GM23338 (cell line): Measurements from ENCODE around the gene HCN2. TPM values are rescaled to one million over a fixed set of nuclear protein-coding genes. Genes with fewer than 3 reads are reported as not detected.

Experiments
- ATAC-seq: fragments of 200-7000 bp; cut with Tn5 transposase; 3 replicates; pipeline ENCODE4 v1.9.1; 2020
- DNase-seq: peaks from one replicate; pipeline ENCODE4 v3.0.0-alpha.2; 2015; ENCODE audit warnings: low spot score
- H2AFZ ChIP-seq: fragments of 200-600 bp; sonication (generic); 2 replicates; pipeline ENCODE4 v1.8.0; 2016; ENCODE audit warnings: antibody characterized with exemption, mild to moderate bottlenecking, moderate library complexity
- H3F3A ChIP-seq: fragments of 200-600 bp; sonication (generic); replicated peaks from 2 replicates; pipeline ENCODE4 v1.8.0; 2017; ENCODE audit warnings: antibody characterized with exemption, mixed run types, low read depth
- H3K27ac ChIP-seq: fragments of 200-600 bp; sonication (generic); 2 replicates; pipeline ENCODE4 v1.6.1; 2016; ENCODE audit warnings: low read depth
- H3K27me3 ChIP-seq: fragments of 200-600 bp; sonication (generic); 2 replicates; pipeline ENCODE4 v1.8.0; 2016; ENCODE audit warnings: mild to moderate bottlenecking, mixed run types, moderate library complexity; ENCODE audit not compliant: insufficient read depth
- H3K36me3 ChIP-seq: fragments of 200-600 bp; sonication (generic); 2 replicates; pipeline ENCODE4 v1.8.0; 2016; ENCODE audit warnings: mild to moderate bottlenecking; ENCODE audit not compliant: insufficient read depth
- H3K4me1 ChIP-seq: fragments of 200-600 bp; sonication (generic); 2 replicates; pipeline ENCODE4 v1.8.0; 2016; ENCODE audit warnings: mild to moderate bottlenecking, moderate library complexity; ENCODE audit not compliant: insufficient read depth
- H3K4me2 ChIP-seq: fragments of 200-600 bp; sonication (generic); 2 replicates; pipeline ENCODE4 v1.7.1; 2017; ENCODE audit warnings: mixed run types
- H3K4me3 ChIP-seq: fragments of 200-600 bp; sonication (generic); 2 replicates; pipeline ENCODE4 v1.6.1; 2016; ENCODE audit warnings: mixed run types
- H3K79me2 ChIP-seq: fragments of 200-600 bp; sonication (generic); replicated peaks from 2 replicates; pipeline ENCODE4 v1.8.0; 2017; ENCODE audit warnings: mild to moderate bottlenecking; ENCODE audit not compliant: insufficient read depth
- H3K9me2 ChIP-seq: fragments of 200-600 bp; sonication (generic); 2 replicates; pipeline ENCODE4 v1.8.0; 2017; ENCODE audit not compliant: insufficient read depth
- H4K20me1 ChIP-seq: fragments of 200-600 bp; sonication (generic); replicated peaks from 2 replicates; pipeline ENCODE4 v1.8.0; 2017; ENCODE audit warnings: mild to moderate bottlenecking; ENCODE audit not compliant: insufficient read depth
- H3K27ac Mint-ChIP-seq: 2 replicates; pipeline ENCODE4 v1.8.0; 2020; ENCODE audit warnings: inconsistent platforms, mild to moderate bottlenecking, moderate library complexity, mixed read lengths
- H3K27me3 Mint-ChIP-seq: 3 replicates; pipeline ENCODE4 v1.8.0; 2022; ENCODE audit warnings: low read depth, mild to moderate bottlenecking, moderate library complexity, mixed read lengths, inconsistent platforms; ENCODE audit not compliant: insufficient read depth, poor library complexity
- H3K36me3 Mint-ChIP-seq: 3 replicates; pipeline ENCODE4 v1.8.0; 2021; ENCODE audit warnings: low read depth, mild to moderate bottlenecking, inconsistent platforms, moderate library complexity, mixed read lengths
- H3K4me1 Mint-ChIP-seq: 3 replicates; pipeline ENCODE4 v1.8.0; 2020; ENCODE audit warnings: mild to moderate bottlenecking, inconsistent platforms, mixed read lengths
- H3K4me3 Mint-ChIP-seq: 3 replicates; pipeline ENCODE4 v1.8.0; 2021; ENCODE audit warnings: moderate library complexity, mild to moderate bottlenecking, inconsistent platforms, mixed read lengths
- H3K9me3 Mint-ChIP-seq: 3 replicates; pipeline ENCODE4 v1.8.0; 2020; ENCODE audit warnings: moderate library complexity, mild to moderate bottlenecking, inconsistent platforms, mixed read lengths
- EZH2 ChIP-seq: fragments of 200-600 bp; sonication (generic); IDR thresholded peaks from one replicate; pipeline ENCODE4 v1.8.0; 2017; ENCODE audit warnings: antibody characterized with exemption, mild to moderate bottlenecking, low read depth; ENCODE audit not compliant: unreplicated experiment
- POLR2AphosphoS5 ChIP-seq: IDR thresholded peaks from 2 replicates; pipeline ENCODE4 v1.6.1; 2016; ENCODE audit warnings: antibody characterized with exemption, low read depth
- REST ChIP-seq: IDR thresholded peaks from one replicate; pipeline ENCODE4 v1.6.1; 2018; ENCODE audit warnings: antibody characterized with exemption; ENCODE audit not compliant: unreplicated experiment
- ZNF114 ChIP-seq: fragments of 250-450 bp; sonication (Bioruptor Pico); IDR thresholded peaks from 2 replicates; pipeline ENCODE4 v1.5.0; 2020; ENCODE audit warnings: mild to moderate bottlenecking, moderate library complexity
- ZNF331 ChIP-seq: fragments of 250-450 bp; sonication (Bioruptor Pico); IDR thresholded peaks from 2 replicates; pipeline ENCODE4 v1.5.0; 2020; ENCODE audit warnings: low read depth, mild to moderate bottlenecking, moderate library complexity
- polyA plus RNA-seq: library from polyadenylated mRNA; unstranded; fragments of >200 nt; fragmentation: Nextera tagmentation; extraction: Ambion mirVana; gene quantifications from 2 replicates; pipeline ENCODE4 v1.2.1, GENCODE V29; 2016
- total RNA-seq: library from RNA; depleted of rRNA; stranded (reverse); fragments of >200 nt; shearing (Covaris generic); gene quantifications from 2 replicates; pipeline ENCODE4 v1.2.3, GENCODE V29; 2014
- TF ChIP-seq, protein P1 (sequence below), 2 experiments: fragments of 200-600 bp in 1 of 2; sonication (generic) in 1 of 2; conservative IDR thresholded peaks; 2 replicates each; pipeline versions ENCODE4 v1.5.1 to v1.6.1; 2016 to 2017; ENCODE audit warnings: antibody characterized with exemption in 2 of 2, low read depth in 2 of 2, mild to moderate bottlenecking in 2 of 2, moderate library complexity in 1 of 2
- TF ChIP-seq, protein P2 (sequence below): fragments of 250-450 bp; sonication (Bioruptor Pico); IDR thresholded peaks from 2 replicates; pipeline ENCODE4 v1.5.0; 2020; ENCODE audit warnings: mild to moderate bottlenecking, moderate library complexity

The HCN2 gene
- total and polyA plus RNA-seq, 2 experiments from 2014 or later, result 0.06 to 2.9 TPM

- H3K4me1 ChIP-seq, result peaks cover 3% of the 10 kb centered on the region; the same call in 1 of the 2 replicates
- Mint-ChIP-seq H3K27me3 (peaks cover 30% of the 10 kb centered on the region), H3K27ac (no peak overlapping the region), H3K4me1 (peaks cover 9% of the 10 kb centered on the region; the same call in 2 of the 3 replicates), H3K4me3 (no peak overlapping the region), H3K36me3 (peaks cover 18% of the 10 kb centered on the region), H3K9me3 (no peaks in the 10 kb centered on the region; the same call in 2 of the 3 replicates)
- no peaks in the 10 kb centered on the region for H3K36me3 ChIP-seq
- H3F3A ChIP-seq, result no peaks in the 10 kb centered on the region
- peaks cover 9% of the 10 kb centered on the region; the same call in 1 of the 2 replicates for H3K27me3 ChIP-seq
- no peak for DNase-seq
- H3K9me2 ChIP-seq, result no peaks in the 10 kb centered on the region
- H3K4me2 ChIP-seq, result no peak overlapping the region
- peaks cover 19% of the 10 kb centered on the region for H3K79me2 ChIP-seq
- no peak for ATAC-seq
- H4K20me1 ChIP-seq, result no peaks in the 10 kb centered on the region; the same call in 1 of the 2 replicates
- no peak overlapping the region for H3K27ac ChIP-seq
- H2AFZ ChIP-seq, result no peak overlapping the region
- H3K4me3 ChIP-seq, result no peak overlapping the region
- no peak for TF ChIP-seq ZNF114 (CRISPR knock-in tag)
- no peak for TF ChIP-seq POLR2AphosphoS5
- TF ChIP-seq REST, result no peak
- TF ChIP-seq, protein P1, sequence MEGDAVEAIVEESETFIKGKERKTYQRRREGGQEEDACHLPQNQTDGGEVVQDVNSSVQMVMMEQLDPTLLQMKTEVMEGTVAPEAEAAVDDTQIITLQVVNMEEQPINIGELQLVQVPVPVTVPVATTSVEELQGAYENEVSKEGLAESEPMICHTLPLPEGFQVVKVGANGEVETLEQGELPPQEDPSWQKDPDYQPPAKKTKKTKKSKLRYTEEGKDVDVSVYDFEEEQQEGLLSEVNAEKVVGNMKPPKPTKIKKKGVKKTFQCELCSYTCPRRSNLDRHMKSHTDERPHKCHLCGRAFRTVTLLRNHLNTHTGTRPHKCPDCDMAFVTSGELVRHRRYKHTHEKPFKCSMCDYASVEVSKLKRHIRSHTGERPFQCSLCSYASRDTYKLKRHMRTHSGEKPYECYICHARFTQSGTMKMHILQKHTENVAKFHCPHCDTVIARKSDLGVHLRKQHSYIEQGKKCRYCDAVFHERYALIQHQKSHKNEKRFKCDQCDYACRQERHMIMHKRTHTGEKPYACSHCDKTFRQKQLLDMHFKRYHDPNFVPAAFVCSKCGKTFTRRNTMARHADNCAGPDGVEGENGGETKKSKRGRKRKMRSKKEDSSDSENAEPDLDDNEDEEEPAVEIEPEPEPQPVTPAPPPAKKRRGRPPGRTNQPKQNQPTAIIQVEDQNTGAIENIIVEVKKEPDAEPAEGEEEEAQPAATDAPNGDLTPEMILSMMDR (conservative IDR thresholded peaks at IDR 0.05; ENCODE audit: low read depth in 2 of 2), result no peak
- no peak for TF ChIP-seq ZNF331 (CRISPR knock-in tag)
- TF ChIP-seq EZH2, result no peak
- TF ChIP-seq, protein P2, sequence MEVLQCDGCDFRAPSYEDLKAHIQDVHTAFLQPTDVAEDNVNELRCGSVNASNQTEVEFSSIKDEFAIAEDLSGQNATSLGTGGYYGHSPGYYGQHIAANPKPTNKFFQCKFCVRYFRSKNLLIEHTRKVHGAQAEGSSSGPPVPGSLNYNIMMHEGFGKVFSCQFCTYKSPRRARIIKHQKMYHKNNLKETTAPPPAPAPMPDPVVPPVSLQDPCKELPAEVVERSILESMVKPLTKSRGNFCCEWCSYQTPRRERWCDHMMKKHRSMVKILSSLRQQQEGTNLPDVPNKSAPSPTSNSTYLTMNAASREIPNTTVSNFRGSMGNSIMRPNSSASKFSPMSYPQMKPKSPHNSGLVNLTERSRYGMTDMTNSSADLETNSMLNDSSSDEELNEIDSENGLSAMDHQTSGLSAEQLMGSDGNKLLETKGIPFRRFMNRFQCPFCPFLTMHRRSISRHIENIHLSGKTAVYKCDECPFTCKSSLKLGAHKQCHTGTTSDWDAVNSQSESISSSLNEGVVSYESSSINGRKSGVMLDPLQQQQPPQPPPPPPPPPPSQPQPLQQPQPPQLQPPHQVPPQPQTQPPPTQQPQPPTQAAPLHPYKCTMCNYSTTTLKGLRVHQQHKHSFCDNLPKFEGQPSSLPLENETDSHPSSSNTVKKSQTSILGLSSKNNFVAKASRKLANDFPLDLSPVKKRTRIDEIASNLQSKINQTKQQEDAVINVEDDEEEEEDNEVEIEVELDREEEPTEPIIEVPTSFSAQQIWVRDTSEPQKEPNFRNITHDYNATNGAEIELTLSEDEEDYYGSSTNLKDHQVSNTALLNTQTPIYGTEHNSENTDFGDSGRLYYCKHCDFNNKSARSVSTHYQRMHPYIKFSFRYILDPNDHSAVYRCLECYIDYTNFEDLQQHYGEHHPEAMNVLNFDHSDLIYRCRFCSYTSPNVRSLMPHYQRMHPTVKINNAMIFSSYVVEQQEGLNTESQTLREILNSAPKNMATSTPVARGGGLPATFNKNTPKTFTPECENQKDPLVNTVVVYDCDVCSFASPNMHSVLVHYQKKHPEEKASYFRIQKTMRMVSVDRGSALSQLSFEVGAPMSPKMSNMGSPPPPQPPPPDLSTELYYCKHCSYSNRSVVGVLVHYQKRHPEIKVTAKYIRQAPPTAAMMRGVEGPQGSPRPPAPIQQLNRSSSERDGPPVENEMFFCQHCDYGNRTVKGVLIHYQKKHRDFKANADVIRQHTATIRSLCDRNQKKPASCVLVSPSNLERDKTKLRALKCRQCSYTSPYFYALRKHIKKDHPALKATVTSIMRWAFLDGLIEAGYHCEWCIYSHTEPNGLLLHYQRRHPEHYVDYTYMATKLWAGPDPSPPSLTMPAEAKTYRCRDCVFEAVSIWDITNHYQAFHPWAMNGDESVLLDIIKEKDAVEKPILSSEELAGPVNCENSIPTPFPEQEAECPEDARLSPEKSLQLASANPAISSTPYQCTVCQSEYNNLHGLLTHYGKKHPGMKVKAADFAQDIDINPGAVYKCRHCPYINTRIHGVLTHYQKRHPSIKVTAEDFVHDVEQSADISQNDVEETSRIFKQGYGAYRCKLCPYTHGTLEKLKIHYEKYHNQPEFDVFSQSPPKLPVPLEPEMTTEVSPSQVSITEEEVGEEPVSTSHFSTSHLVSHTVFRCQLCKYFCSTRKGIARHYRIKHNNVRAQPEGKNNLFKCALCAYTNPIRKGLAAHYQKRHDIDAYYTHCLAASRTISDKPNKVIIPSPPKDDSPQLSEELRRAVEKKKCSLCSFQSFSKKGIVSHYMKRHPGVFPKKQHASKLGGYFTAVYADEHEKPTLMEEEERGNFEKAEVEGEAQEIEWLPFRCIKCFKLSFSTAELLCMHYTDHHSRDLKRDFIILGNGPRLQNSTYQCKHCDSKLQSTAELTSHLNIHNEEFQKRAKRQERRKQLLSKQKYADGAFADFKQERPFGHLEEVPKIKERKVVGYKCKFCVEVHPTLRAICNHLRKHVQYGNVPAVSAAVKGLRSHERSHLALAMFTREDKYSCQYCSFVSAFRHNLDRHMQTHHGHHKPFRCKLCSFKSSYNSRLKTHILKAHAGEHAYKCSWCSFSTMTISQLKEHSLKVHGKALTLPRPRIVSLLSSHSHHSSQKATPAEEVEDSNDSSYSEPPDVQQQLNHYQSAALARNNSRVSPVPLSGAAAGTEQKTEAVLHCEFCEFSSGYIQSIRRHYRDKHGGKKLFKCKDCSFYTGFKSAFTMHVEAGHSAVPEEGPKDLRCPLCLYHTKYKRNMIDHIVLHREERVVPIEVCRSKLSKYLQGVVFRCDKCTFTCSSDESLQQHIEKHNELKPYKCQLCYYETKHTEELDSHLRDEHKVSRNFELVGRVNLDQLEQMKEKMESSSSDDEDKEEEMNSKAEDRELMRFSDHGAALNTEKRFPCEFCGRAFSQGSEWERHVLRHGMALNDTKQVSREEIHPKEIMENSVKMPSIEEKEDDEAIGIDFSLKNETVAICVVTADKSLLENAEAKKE (CRISPR knock-in tag), result no peak
Measured at GRCh38 chr19:634975-635652, 45.4 kb downstream of the HCN2 start.
